K562 (cell line): ENCODE data around the gene CNMD. TPM values are rescaled to one million over a fixed set of nuclear protein-coding genes. Genes with fewer than 3 reads are reported as not detected.

Source experiments
- ATAC-seq: fragments of 200-7000 bp; cut with Tn5 transposase; 3 replicates; pipeline ENCODE4 v1.9.1; 2020; ENCODE audit warnings: moderate library complexity
- BruUV-seq: library from RNA; stranded (reverse); fragments of 400-500 nt; replicated peaks from 2 replicates; lab custom pipeline; 2021; lab: Mats Ljungman, UMichigan
- CTCF ChIA-PET: fragments of 300-600 bp; formaldehyde crosslinking; extraction: SDS; loops from one replicate; lab custom pipeline; 2021; ENCODE audit warnings: low intra/inter-chr PET ratio; lab: Yijun Ruan, JAX
- POLR2A ChIA-PET: fragments of 300-600, 350-650 bp; sonication (Branson Sonifier 250); formaldehyde crosslinking; extraction: SDS; loops from one replicate; lab custom pipeline; 2021; ENCODE audit warnings: antibody characterized with exemption, inconsistent platforms; lab: Yijun Ruan, JAX
- DNase-seq, 4 experiments: peaks; one replicate each; pipeline versions ENCODE4 v3.0.0 to v3.0.0-alpha.2; 2011 to 2018; ENCODE audit warnings: low spot score in 3 of 4, mixed read lengths in 3 of 4; ENCODE audit errors: extremely low read depth in 1 of 4
- FAIRE-seq: peaks from 2 replicates; lab custom pipeline; 2011; peaks lifted over from hg19 to GRCh38; lab: Jason Lieb, UNC
- H2AFZ ChIP-seq: 2 replicates; pipeline ENCODE4 v1.6.0; 2011; ENCODE audit warnings: low read depth, low read length, control low read depth, inconsistent platforms
- H3K27ac ChIP-seq: fragments of 200-600 bp; 3 replicates; pipeline ENCODE4 v1.8.0; 2011; ENCODE audit warnings: low read depth, mild to moderate bottlenecking, control low read depth, inconsistent platforms, low read length, moderate library complexity, mixed read lengths; ENCODE audit errors: extremely low read depth
- H3K27me3 ChIP-seq, 2 experiments: fragments of 300-600 bp in 1 of 2; 2 replicates in 1 of 2; 3 replicates in 1 of 2; pipeline versions ENCODE4 v1.6.0 to v1.8.0; 2011; ENCODE audit warnings: inconsistent platforms in 2 of 2, low read length in 2 of 2, mild to moderate bottlenecking in 1 of 2, mixed read lengths in 1 of 2, moderate library complexity in 1 of 2; ENCODE audit not compliant: control insufficient read depth in 2 of 2, insufficient read depth in 2 of 2
- H3K36me3 ChIP-seq: fragments of 300-600 bp; 3 replicates; pipeline ENCODE4 v1.8.0; 2011; ENCODE audit warnings: mild to moderate bottlenecking, low read length, inconsistent platforms; ENCODE audit not compliant: control insufficient read depth, insufficient read depth
- H3K4me1 ChIP-seq, 2 experiments: fragments of 200-600 bp in 1 of 2; replicated peaks in 1 of 2; 2 replicates in 1 of 2; 3 replicates in 1 of 2; pipeline versions ENCODE4 v1.5.1 to v1.8.0; 2011; ENCODE audit warnings: inconsistent platforms in 2 of 2, low read length in 2 of 2, mild to moderate bottlenecking in 1 of 2, mixed read lengths in 1 of 2, moderate library complexity in 1 of 2; ENCODE audit not compliant: control insufficient read depth in 2 of 2, insufficient read depth in 2 of 2
- H3K4me2 ChIP-seq: 2 replicates; pipeline ENCODE4 v1.6.1; 2011; ENCODE audit warnings: low read length, control low read depth, inconsistent platforms, mixed read lengths; ENCODE audit not compliant: insufficient read depth
- H3K4me3 ChIP-seq: fragments of 200-600 bp; sonication (generic), shearing (Covaris generic); 2 replicates; pipeline ENCODE4 v1.5.1; 2016; ENCODE audit warnings: control low read depth, inconsistent platforms
- H3K79me2 ChIP-seq: fragments of 200-600 bp; 3 replicates; pipeline ENCODE4 v1.8.0; 2011; ENCODE audit warnings: low read length, inconsistent platforms; ENCODE audit not compliant: control insufficient read depth, insufficient read depth
- H3K9ac ChIP-seq, 2 experiments: 2 replicates each; pipeline versions ENCODE4 v1.6.0 to v1.6.1; 2011; ENCODE audit warnings: low read depth in 2 of 2, low read length in 2 of 2, control low read depth in 1 of 2, inconsistent platforms in 1 of 2, mild to moderate bottlenecking in 1 of 2, mixed read lengths in 1 of 2; ENCODE audit not compliant: insufficient read depth in 1 of 2
- H3K9me1 ChIP-seq: one replicate; pipeline ENCODE4 v1.6.0; 2011; ENCODE audit warnings: inconsistent platforms, mild to moderate bottlenecking, low read length, moderate library complexity; ENCODE audit not compliant: control insufficient read depth, insufficient read depth
- H3K9me3 ChIP-seq: replicated peaks from 2 replicates; pipeline ENCODE4 v1.5.1; 2011; ENCODE audit warnings: low read depth, low read length, inconsistent platforms; ENCODE audit not compliant: control insufficient read depth, insufficient read depth
- H4K20me1 ChIP-seq: replicated peaks from 2 replicates; pipeline ENCODE4 v1.6.1; 2011; ENCODE audit warnings: low read length, inconsistent platforms, mixed read lengths; ENCODE audit not compliant: control insufficient read depth, insufficient read depth
- CREM ChIP-seq: IDR thresholded peaks from 2 replicates; pipeline ENCODE4 v1.6.1; 2014; ENCODE audit warnings: antibody characterized with exemption, low read depth
- DMBX1 ChIP-seq: fragments of 250-450 bp; sonication (Bioruptor Pico); IDR thresholded peaks from 2 replicates; pipeline ENCODE4 v1.8.0; 2022; ENCODE audit warnings: inconsistent platforms, mild to moderate bottlenecking, moderate library complexity, borderline replicate concordance
- MAFG ChIP-seq: fragments of 450-650 bp; conservative IDR thresholded peaks from 2 replicates; pipeline ENCODE4 v1.6.1; 2016; ENCODE audit warnings: missing genetic modification characterization, missing compliant biosample characterization
- NFATC3 ChIP-seq: fragments of 450-650 bp; IDR thresholded peaks from 2 replicates; pipeline ENCODE4 v1.6.1; 2017; ENCODE audit warnings: mild to moderate bottlenecking
- SRSF7 ChIP-seq: fragments of 200-400 bp; formaldehyde crosslinking; optimal IDR thresholded peaks from 2 replicates; pipeline ENCODE3; 2017; ENCODE audit warnings: mild to moderate bottlenecking, low read depth, low read length
- TBP ChIP-seq: optimal IDR thresholded peaks from 2 replicates; pipeline ENCODE3; 2011; ENCODE audit warnings: low read depth, low read length, improper control_type of control experiment
- ZNF764 ChIP-seq: fragments of 250-450 bp; sonication (Bioruptor Pico); IDR thresholded peaks from 2 replicates; pipeline ENCODE4 v1.4.0; 2020; ENCODE audit warnings: low read depth, mild to moderate bottlenecking, moderate library complexity
- WGBS: fragments of 100-300 bp; shearing (Covaris generic); methylation state at CpG from one replicate; pipeline ENCODE4 v1.1.6; 2016; ENCODE audit warnings: low coverage, mixed read lengths; ENCODE audit not compliant: insufficient coverage; ENCODE audit errors: missing lambda C conversion rate; 5-methylcytosine and 5-hydroxymethylcytosine counted together
- in situ Hi-C: fragments of 300-500 bp; cut with MboI; formaldehyde crosslinking; loops from 4 replicates; pipeline ENCODE4 v1.15.0; 2018; ENCODE audit warnings: inconsistent platforms, mixed read lengths
- intact Hi-C: fragments of 100-400 bp; cut with micrococcal nuclease; formaldehyde crosslinking; loops from 2 replicates; pipeline ENCODE4 v1.14.2; 2022
- polyA plus RNA-seq, 8 experiments: library from polyadenylated mRNA; depleted of rRNA in 4 of 8; stranded (reverse) in 5 of 8; unstranded in 3 of 8; fragments of >200 nt; fragmentation: Nextera tagmentation in 2 of 8; fragmentation: Illumina TruSeq in 1 of 8; extraction: Ambion mirVana in 2 of 8; extraction: Trizol in 1 of 8; gene quantifications; 2 replicates each; pipeline versions ENCODE4 v1.2.1 to v1.2.3, GENCODE V29; 2011 to 2014; ENCODE audit warnings: inconsistent platforms in 1 of 8, missing spikeins in 1 of 8
- total RNA-seq, 7 experiments: library from RNA; depleted of rRNA in 6 of 7; stranded (reverse); fragments of >200 nt in 6 of 7; fragmentation: Illumina TruSeq in 2 of 7; extraction: Trizol in 2 of 7; gene quantifications; 2 replicates each; pipeline versions ENCODE4 v1.2.1 to v1.2.3, GENCODE V29; 2011 to 2021; ENCODE audit warnings: low replicate concordance in 1 of 7
- TF ChIP-seq, protein P1 (sequence below): sonication (generic); formaldehyde crosslinking; IDR thresholded peaks from 2 replicates; pipeline ENCODE4 v1.8.1; 2023; ENCODE audit warnings: mild to moderate bottlenecking, missing genetic modification reagents

The CNMD gene
- total and polyA plus RNA-seq, 9 of the 15 experiments (the other 6 are each of a cell fraction or from before 2014, with no cell fraction given): not detected

DNA sequence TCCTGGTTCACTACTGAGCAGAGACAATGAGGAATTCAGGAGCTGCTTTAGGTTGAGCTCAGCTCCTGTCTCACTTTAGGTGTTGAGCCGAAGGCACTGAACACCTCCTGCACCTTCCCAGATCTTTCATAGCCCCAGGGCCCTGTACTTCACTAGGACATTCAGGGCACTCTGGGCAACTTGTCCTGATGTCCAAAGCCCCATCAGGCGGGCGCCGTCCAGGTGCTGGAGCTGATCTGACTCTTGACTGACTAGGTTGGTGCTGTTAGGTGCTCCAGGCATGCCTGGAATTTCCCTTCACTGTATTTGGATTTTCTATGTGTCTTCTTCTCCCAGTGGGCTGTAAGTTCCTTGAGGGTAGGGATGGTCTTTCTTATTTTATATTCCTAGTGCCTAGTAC, 48.4 kb upstream of the CNMD start:
- peaks cover 0 to 5% of the 10 kb centered on the region in 2 experiments; a peak in 1 of 5 replicates for H3K27me3 ChIP-seq
- H3K4me2 ChIP-seq: no peak overlapping the region
- no peak for FAIRE-seq
- no peaks in the 10 kb centered on the region for H4K20me1 ChIP-seq
- no peak overlapping the region for H3K4me3 ChIP-seq
- no peak overlapping the region for H3K27ac ChIP-seq
- in situ Hi-C loops: no loop called here
- H3K36me3 ChIP-seq: no peaks in the 10 kb centered on the region
- no peaks in the 10 kb centered on the region for H3K79me2 ChIP-seq
- TF ChIP-seq ZNF764 (CRISPR knock-in tag): no peak
- TF ChIP-seq SRSF7: no peak
- TF ChIP-seq NFATC3: no peak
- no peak for TF ChIP-seq CREM
- TF ChIP-seq DMBX1 (CRISPR knock-in tag): no peak
- TF ChIP-seq, protein P1, sequence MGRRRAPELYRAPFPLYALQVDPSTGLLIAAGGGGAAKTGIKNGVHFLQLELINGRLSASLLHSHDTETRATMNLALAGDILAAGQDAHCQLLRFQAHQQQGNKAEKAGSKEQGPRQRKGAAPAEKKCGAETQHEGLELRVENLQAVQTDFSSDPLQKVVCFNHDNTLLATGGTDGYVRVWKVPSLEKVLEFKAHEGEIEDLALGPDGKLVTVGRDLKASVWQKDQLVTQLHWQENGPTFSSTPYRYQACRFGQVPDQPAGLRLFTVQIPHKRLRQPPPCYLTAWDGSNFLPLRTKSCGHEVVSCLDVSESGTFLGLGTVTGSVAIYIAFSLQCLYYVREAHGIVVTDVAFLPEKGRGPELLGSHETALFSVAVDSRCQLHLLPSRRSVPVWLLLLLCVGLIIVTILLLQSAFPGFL (CRISPR knock-in tag): no peak
- TF ChIP-seq TBP: no peak
- no peak for TF ChIP-seq MAFG
- ATAC-seq: no peak
- H3K9ac ChIP-seq: no peak overlapping the region
- 0% methylated on average over 4 of the region's 4 CpGs for WGBS
- H3K9me1 ChIP-seq: no peaks in the 10 kb centered on the region
- POLR2A ChIA-PET: no interaction called here
- CTCF ChIA-PET: no interaction called here
- intact Hi-C loops: no loop called here
- no TSS peak for BruUV-seq
- DNase-seq: no peak
- H2AFZ ChIP-seq: no peak overlapping the region
- no peaks in the 10 kb centered on the region for H3K9me3 ChIP-seq
- H3K4me1 ChIP-seq: no peaks in the 10 kb centered on the region; a peak in 1 of 5 replicates
